A673 (cell line): ENCODE results near the gene CLDN1. TPM values are rescaled to one million over a fixed set of nuclear protein-coding genes. Genes with fewer than 3 reads are reported as not detected.

Experiments
- BruUV-seq: library from RNA; stranded (reverse); fragments of 400-500 nt; replicated peaks from 2 replicates; lab custom pipeline; 2021; lab: Mats Ljungman, UMichigan
- CTCF ChIA-PET: fragments of 300-600 bp; sonication (Branson Sonifier 250); formaldehyde crosslinking; loops from one replicate; lab custom pipeline; 2022; ENCODE audit warnings: antibody characterized with exemption; lab: Charles Lee
- POLR2A ChIA-PET: fragments of 300-600 bp; sonication (Branson Sonifier 250); formaldehyde crosslinking; loops from one replicate; lab custom pipeline; 2022; ENCODE audit warnings: antibody characterized with exemption; ENCODE audit not compliant: low non-redundant PET; lab: Charles Lee
- DNase-seq: peaks from one replicate; pipeline ENCODE4 v3.0.0-alpha.2; 2015; ENCODE audit warnings: low spot score
- H3K27ac ChIP-seq: fragments of 200-600 bp; sonication (generic); 2 replicates; pipeline ENCODE4 v1.5.1; 2016; ENCODE audit warnings: mixed run types, low read depth, mild to moderate bottlenecking, mixed read lengths, antibody characterized with exemption, low read length; ENCODE audit not compliant: poor library complexity, severe bottlenecking
- H3K27me3 ChIP-seq: fragments of 200-600 bp; sonication (generic); replicated peaks from 2 replicates; pipeline ENCODE4 v1.6.1; 2017; ENCODE audit warnings: mixed run types, low read depth, mild to moderate bottlenecking, mixed read lengths, antibody characterized with exemption, low read length; ENCODE audit not compliant: insufficient read depth, poor library complexity
- H3K36me3 ChIP-seq: fragments of 200-600 bp; sonication (generic); 2 replicates; pipeline ENCODE4 v1.6.1; 2016; ENCODE audit warnings: mixed run types, mild to moderate bottlenecking, mixed read lengths, antibody characterized with exemption, low read length; ENCODE audit not compliant: insufficient read depth, poor library complexity, severe bottlenecking
- H3K4me1 ChIP-seq: fragments of 200-600 bp; sonication (generic); 2 replicates; pipeline ENCODE4 v1.6.1; 2017; ENCODE audit warnings: mixed run types, mild to moderate bottlenecking, mixed read lengths, antibody characterized with exemption, low read length; ENCODE audit not compliant: insufficient read depth, poor library complexity, severe bottlenecking
- H3K4me3 ChIP-seq: fragments of 200-600 bp; sonication (generic); 2 replicates; pipeline ENCODE4 v1.5.1; 2016; ENCODE audit warnings: low read depth, mixed run types, mild to moderate bottlenecking, mixed read lengths, low read length; ENCODE audit not compliant: poor library complexity, severe bottlenecking
- H3K9me3 ChIP-seq: fragments of 200-600 bp; sonication (generic); 2 replicates; pipeline ENCODE4 v1.6.1; 2016; ENCODE audit warnings: mixed run types, low read depth, mild to moderate bottlenecking, mixed read lengths, antibody characterized with exemption, low read length; ENCODE audit not compliant: poor library complexity, severe bottlenecking
- CTCF ChIP-seq: fragments of 300-800, 200-600 bp; sonication (generic); conservative IDR thresholded peaks from 2 replicates; pipeline ENCODE4 v1.5.1; 2017; ENCODE audit warnings: low read depth, mild to moderate bottlenecking, antibody characterized with exemption, low read length, moderate library complexity, mixed read lengths
- EZH2 ChIP-seq: fragments of 200-600 bp; sonication (generic); IDR thresholded peaks from 2 replicates; pipeline ENCODE4 v1.6.1; 2017; ENCODE audit warnings: borderline replicate concordance, low read depth, mild to moderate bottlenecking, mixed read lengths, antibody characterized with exemption, low read length; ENCODE audit not compliant: poor library complexity, severe bottlenecking
- intact Hi-C: fragments of 100-400 bp; cut with micrococcal nuclease; formaldehyde crosslinking; loops from one replicate; pipeline ENCODE4 v1.10.0; 2022; ENCODE audit not compliant: unreplicated experiment
- total RNA-seq: library from RNA; stranded (reverse); gene quantifications from 2 replicates; pipeline ENCODE4 v1.2.3, GENCODE V29; 2021

CLDN1 gene
- total RNA-seq, 1 experiment from 2014 or later = 184 TPM

GRCh38 chr3:190307164-190307545, 15.1 kb downstream of the CLDN1 start:
- DNase-seq = no peak
- TF ChIP-seq CTCF (no peak), EZH2 (no peak)
- Histone ChIP-seq H3K27ac (no peak overlapping the region), H3K9me3 (no peaks in the 10 kb centered on the region), H3K36me3 (peaks cover 66% of the 10 kb centered on the region), H3K4me1 (peaks cover 3% of the 10 kb centered on the region), H3K27me3 (no peaks in the 10 kb centered on the region), H3K4me3 (no peak overlapping the region)
- CTCF ChIA-PET = no interaction called here
- intact Hi-C loops = no loop called here
- BruUV-seq = no TSS peak
- POLR2A ChIA-PET = no interaction called here

- DNase-seq = no peak
- H3K4me3 ChIP-seq = no peak overlapping the region
- BruUV-seq = no TSS peak
- peaks cover 64% of the 10 kb centered on the region for H3K36me3 ChIP-seq
- POLR2A ChIA-PET = no interaction called here
- H3K4me1 ChIP-seq = peaks cover 9% of the 10 kb centered on the region
- no peak overlapping the region for H3K27ac ChIP-seq
- intact Hi-C loops = no loop called here
- CTCF ChIA-PET = no interaction called here
- no peaks in the 10 kb centered on the region for H3K27me3 ChIP-seq
- H3K9me3 ChIP-seq = no peaks in the 10 kb centered on the region
- TF ChIP-seq EZH2 (no peak), CTCF (no peak)
Observed at GRCh38 chr3:190306513-190307163, 15.6 kb downstream of the CLDN1 start.

GRCh38 chr3:190306026-190306425, 16.2 kb downstream of the CLDN1 start:
- H3K9me3 ChIP-seq = no peaks in the 10 kb centered on the region
- ChIA-PET CTCF (no interaction called here), POLR2A (no interaction called here)
- no peak for TF ChIP-seq EZH2
- no peak for TF ChIP-seq CTCF
- intact Hi-C loops = no loop called here
- no peaks in the 10 kb centered on the region for H3K27me3 ChIP-seq
- H3K27ac ChIP-seq = no peak overlapping the region
- H3K4me3 ChIP-seq = no peak overlapping the region
- peaks cover 11% of the 10 kb centered on the region for H3K4me1 ChIP-seq
- H3K36me3 ChIP-seq = peaks cover 60% of the 10 kb centered on the region
- TSS peak; percentile 26 for BruUV-seq
- no peak for DNase-seq
